Lung (tissue), 12 donors: ENCODE data around the gene STARD4. TPM values are rescaled to one million over a fixed set of nuclear protein-coding genes. Genes with fewer than 3 reads are reported as not detected.

Experiments used
- ATAC-seq: fragments of 200-7000 bp; cut with Tn5 transposase; one replicate; pipeline ENCODE4 v1.9.1; 2020; ENCODE audit warnings: moderate number of reproducible peaks; ENCODE audit not compliant: insufficient read depth, low FRiP score
- DNase-seq, 3 donors: peaks; one replicate each; pipeline ENCODE4 v3.0.0-alpha.2; 2013 to 2017
- H3K27ac ChIP-seq, 2 donors: one replicate each; pipeline ENCODE4 v1.5.1; 2013; ENCODE audit warnings: mild to moderate bottlenecking in 2 of 2, moderate library complexity in 2 of 2, control low read depth in 1 of 2, inconsistent platforms in 1 of 2, low read depth in 1 of 2, low read length in 1 of 2
- H3K27me3 ChIP-seq, 3 donors: one replicate each; pipeline ENCODE4 v1.5.1; 2013; ENCODE audit warnings: low read length in 2 of 3; ENCODE audit not compliant: control insufficient read depth in 3 of 3, insufficient read depth in 3 of 3
- H3K36me3 ChIP-seq, 4 donors: one replicate each; pipeline ENCODE4 v1.5.1; 2013; ENCODE audit warnings: low read length in 4 of 4, mild to moderate bottlenecking in 1 of 4, moderate library complexity in 1 of 4; ENCODE audit not compliant: control insufficient read depth in 4 of 4, insufficient read depth in 4 of 4
- H3K4me1 ChIP-seq, 5 donors: one replicate each; pipeline ENCODE4 v1.5.1; 2013; ENCODE audit warnings: low read length in 5 of 5, mild to moderate bottlenecking in 2 of 5, moderate library complexity in 1 of 5; ENCODE audit not compliant: control insufficient read depth in 5 of 5, insufficient read depth in 5 of 5
- H3K4me3 ChIP-seq: one replicate; pipeline ENCODE4 v1.5.1; 2013; ENCODE audit warnings: mild to moderate bottlenecking, control low read depth, moderate library complexity
- H3K9ac ChIP-seq, 2 donors: one replicate each; pipeline ENCODE4 v1.5.1; 2013; ENCODE audit warnings: low read length in 2 of 2, control low read depth in 1 of 2; ENCODE audit not compliant: insufficient read depth in 1 of 2
- H3K9me3 ChIP-seq, 4 donors: one replicate each; pipeline ENCODE4 v1.5.1; 2013; ENCODE audit warnings: low read length in 3 of 4, mild to moderate bottlenecking in 1 of 4, moderate library complexity in 1 of 4; ENCODE audit not compliant: control insufficient read depth in 4 of 4, insufficient read depth in 3 of 4
- CTCF ChIP-seq: IDR thresholded peaks from 2 replicates; pipeline ENCODE4 v1.5.1; 2012; ENCODE audit warnings: mild to moderate bottlenecking; ENCODE audit errors: control extremely low read depth, extremely low read depth
- WGBS, 2 donors: extraction: QIAGEN DNeasy Blood & Tissue Kit; methylation state at CpG; one replicate each; pipeline ENCODE4 v1.1.7; 2013; 5-methylcytosine and 5-hydroxymethylcytosine counted together
- polyA plus RNA-seq, 2 donors: library from polyadenylated mRNA; stranded (reverse); fragments of 200-250 nt; gene quantifications; one replicate each; pipeline ENCODE4 v1.2.1, GENCODE V29; 2013
- total RNA-seq, 2 donors: library from RNA; depleted of rRNA in 1 of 2; stranded (reverse); fragments of >200 nt in 1 of 2; gene quantifications; one replicate each; pipeline ENCODE4 v1.2.1, GENCODE V29; 2014 to 2021
- donor health status: control.
- donor health status: control.
- donor health status: Bipolar disorder and iron deficiency.
- donor health status: healthy.
- donor health status: DM: yes; HTN: yes; CAD: no.

STARD4 gene
- total and polyA plus RNA-seq, 4 donors = 20.0 to 90.6 (median 35.5) TPM

- DNase-seq = no peak
- no peak for ATAC-seq
These were observed 49.0 kb downstream of the STARD4 start for GRCh38 chr5:111463311-111463710.

GRCh38 chr5:111461934-111462333, 50.4 kb downstream of the STARD4 start:
- no peak overlapping the region for H3K27ac ChIP-seq
- H3K9me3 ChIP-seq = no peaks in the 10 kb centered on the region
- WGBS, 2 donors = 66 to 77% methylated on average over 2 of the region's 2 CpGs
- no peak overlapping the region for H3K4me3 ChIP-seq
- no peak for DNase-seq
- no peak overlapping the region for H3K9ac ChIP-seq
- no peaks in the 10 kb centered on the region for H3K27me3 ChIP-seq
- peaks cover 0 to 2% (median 0%) of the 10 kb centered on the region in 4 donors for H3K36me3 ChIP-seq
- H3K4me1 ChIP-seq = no peaks in the 10 kb centered on the region
- no peak for TF ChIP-seq CTCF
- no peak for ATAC-seq

More at GRCh38 chr5:111463311-111463710, 49.0 kb downstream of the STARD4 start:
- Histone ChIP-seq H3K27ac (no peak overlapping the region), H3K9ac (no peak overlapping the region), H3K9me3 (no peaks in the 10 kb centered on the region), H3K27me3 (no peaks in the 10 kb centered on the region), H3K4me3 (no peak overlapping the region), H3K36me3 (peaks cover 0 to 2% (median 0%) of the 10 kb centered on the region in 4 donors), H3K4me1 (no peaks in the 10 kb centered on the region)
- no peak for TF ChIP-seq CTCF

- 54 to 60% methylated on average over 3 of the region's 3 CpGs for WGBS, 2 donors
- DNase-seq = peak in 2 of 3 donors; percentile 24 to 47
These were observed 51.1 kb downstream of the STARD4 start for GRCh38 chr5:111461255-111461671.

More at GRCh38 chr5:111461255-111461671, 51.1 kb downstream of the STARD4 start:
- Histone ChIP-seq H3K36me3 (peaks cover 0 to 2% (median 0%) of the 10 kb centered on the region in 4 donors), H3K4me1 (peaks cover 0 to 3% (median 0%) of the 10 kb centered on the region in 5 donors), H3K4me3 (no peak overlapping the region), H3K27me3 (no peaks in the 10 kb centered on the region), H3K9ac (no peak overlapping the region), H3K27ac (no peak overlapping the region), H3K9me3 (no peaks in the 10 kb centered on the region)
- TF ChIP-seq CTCF = no peak
- ATAC-seq = no peak
